ENCODE measurements around the gene SGIP1.

SGIP1 gene

DNA sequence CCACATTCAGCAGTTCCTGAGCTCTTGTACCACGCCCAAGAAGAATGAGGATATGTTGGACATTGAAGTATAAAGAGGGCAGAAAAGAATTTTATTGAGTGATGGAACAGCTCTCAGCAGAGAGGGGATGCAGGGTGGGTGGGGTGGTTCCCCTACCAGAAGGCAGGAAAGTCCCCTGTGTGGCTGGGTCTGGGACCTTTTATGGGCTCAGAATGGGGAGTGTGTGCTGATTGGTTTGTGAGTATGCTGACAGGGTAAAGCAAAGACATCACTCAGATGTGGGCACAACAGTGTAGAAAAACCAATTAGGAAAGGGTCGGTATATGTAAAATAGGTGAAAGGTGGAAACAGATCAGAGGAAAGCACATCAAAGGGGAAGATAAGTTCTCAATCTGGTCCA, 62.2 kb downstream of the SGIP1 start:
- TF ChIP-seq, protein P1, sequence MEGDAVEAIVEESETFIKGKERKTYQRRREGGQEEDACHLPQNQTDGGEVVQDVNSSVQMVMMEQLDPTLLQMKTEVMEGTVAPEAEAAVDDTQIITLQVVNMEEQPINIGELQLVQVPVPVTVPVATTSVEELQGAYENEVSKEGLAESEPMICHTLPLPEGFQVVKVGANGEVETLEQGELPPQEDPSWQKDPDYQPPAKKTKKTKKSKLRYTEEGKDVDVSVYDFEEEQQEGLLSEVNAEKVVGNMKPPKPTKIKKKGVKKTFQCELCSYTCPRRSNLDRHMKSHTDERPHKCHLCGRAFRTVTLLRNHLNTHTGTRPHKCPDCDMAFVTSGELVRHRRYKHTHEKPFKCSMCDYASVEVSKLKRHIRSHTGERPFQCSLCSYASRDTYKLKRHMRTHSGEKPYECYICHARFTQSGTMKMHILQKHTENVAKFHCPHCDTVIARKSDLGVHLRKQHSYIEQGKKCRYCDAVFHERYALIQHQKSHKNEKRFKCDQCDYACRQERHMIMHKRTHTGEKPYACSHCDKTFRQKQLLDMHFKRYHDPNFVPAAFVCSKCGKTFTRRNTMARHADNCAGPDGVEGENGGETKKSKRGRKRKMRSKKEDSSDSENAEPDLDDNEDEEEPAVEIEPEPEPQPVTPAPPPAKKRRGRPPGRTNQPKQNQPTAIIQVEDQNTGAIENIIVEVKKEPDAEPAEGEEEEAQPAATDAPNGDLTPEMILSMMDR (IDR thresholded peaks at IDR 0.05) = no peak

DNA sequence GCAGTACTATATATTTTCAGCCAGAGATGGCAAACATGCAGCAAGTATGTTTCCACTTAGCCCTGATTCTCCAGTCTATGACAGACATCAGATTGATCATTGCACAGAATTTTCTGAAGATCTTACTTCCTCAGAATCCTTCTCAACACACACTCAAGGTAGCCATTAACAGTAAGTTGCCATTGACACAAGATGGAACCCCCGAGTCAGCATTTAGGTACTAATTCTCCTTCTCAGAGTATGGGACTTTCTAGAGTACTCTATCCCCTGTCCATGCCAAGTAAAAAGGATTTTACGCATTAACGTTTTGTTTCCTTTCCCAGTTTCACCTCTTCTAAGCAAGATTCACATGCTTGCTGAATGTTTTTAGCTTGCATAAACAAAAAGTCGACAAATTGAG, 63.5 kb downstream of the SGIP1 start:
- TF ChIP-seq, protein P1 (IDR thresholded peaks at IDR 0.05) = no peak

DNA sequence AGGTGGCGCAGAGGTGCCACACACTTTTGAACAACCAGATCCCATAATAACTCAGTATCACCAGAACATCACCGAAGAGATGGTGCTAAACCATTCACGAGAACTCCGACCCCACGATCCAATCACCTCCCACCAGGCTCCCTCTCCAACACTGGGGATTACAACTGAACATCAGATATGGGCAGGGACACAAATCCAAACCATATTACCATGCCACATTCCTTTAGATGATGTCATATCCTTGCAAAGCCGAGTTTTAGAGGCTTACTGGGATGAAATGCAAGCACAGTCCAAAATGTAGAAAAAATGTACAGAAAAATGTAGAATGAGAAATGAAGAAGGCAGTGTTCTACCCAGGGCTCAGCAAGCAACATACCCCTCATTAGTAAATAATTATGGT, 64.7 kb downstream of the SGIP1 start:
- TF ChIP-seq, protein P1 (IDR thresholded peaks at IDR 0.05) = no peak

DNA sequence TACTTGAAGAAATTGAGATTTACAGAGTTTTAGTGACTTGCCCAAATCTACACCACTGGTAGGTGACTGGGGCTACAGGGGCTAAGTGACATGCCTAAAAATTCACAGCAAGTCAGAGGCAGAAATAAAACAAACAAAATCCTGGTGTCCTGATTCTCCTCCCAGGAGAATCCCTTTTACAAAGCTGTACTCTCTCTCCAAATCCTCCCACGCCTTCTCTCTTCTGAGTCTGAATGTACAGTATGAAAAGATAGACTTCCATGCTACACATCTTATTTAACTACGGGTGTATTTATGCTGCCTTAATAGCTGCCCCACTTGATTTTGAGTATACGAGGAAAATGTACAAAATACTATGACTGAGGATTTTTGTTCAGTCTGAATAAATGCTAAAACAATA, 65.4 kb downstream of the SGIP1 start:
- TF ChIP-seq, protein P1 (IDR thresholded peaks at IDR 0.05) = no peak

DNA sequence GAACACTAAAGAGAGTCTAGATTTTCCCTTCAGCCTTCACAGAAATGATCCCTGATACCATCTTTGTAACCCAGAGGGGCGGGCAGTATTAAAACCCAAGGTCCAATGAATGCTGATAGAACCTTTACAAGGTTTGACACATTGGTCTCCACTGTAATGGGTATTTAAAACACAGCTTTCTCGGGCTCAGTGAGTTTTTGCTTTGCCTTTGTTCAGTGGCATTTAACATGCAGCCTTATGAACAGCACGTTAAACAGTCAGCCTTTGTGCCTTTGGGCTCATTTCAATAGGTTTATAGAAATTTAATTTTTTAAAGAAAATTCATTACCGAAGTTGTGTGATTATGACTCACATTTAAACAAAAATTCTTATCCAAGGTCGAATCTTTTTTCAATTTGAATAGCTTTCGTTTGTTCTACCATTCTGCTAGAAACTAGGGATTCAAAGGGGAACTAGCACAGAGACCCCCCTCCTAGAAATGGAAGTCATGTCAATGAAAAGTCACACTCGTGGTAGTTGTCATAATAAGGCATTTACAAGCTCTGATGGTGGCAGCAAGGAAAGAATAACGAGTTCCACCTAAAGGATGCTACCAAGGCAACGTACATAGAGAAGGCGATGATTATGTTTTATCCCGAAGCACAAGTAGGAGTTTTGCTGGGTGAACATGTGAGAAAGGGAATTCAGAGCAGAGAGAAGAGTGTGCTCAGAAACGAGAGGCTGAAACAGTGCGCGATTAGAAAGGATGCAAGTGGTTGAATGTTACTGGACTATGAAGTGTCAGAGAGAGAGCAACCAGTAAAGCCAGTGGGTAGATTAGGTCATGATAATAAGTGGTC, 66.2 kb downstream of the SGIP1 start:
- TF ChIP-seq, protein P1 (IDR thresholded peaks at IDR 0.05) = no peak

DNA sequence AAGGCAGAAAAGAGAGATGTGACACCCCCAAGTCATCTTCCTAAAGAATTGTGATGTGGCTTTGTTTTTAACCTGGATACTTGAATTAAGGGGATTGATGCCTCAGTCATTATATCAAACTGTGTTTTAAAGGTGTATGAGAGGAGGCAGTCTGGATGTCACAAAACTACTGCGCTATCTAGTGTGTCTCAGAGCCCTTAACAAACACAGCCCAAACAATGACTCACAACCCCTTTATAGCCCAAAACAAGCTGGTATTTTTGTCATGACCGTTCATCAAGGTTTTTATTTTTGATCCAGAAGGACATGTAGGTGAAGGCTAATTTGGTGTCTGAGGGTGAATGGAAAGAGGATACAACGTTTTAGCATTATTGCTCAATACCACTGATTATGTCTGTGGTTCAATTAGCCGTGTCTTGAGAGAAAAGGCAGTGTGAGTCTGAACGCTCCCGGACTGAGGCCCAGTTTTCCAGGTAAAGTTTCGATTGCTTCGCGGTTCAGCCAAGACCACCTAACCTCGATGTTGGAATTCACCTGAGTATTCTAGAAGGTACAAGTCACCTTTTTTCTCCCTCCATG, 71.6 kb downstream of the SGIP1 start:
- TF ChIP-seq, protein P1 (IDR thresholded peaks at IDR 0.05) = no peak

DNA sequence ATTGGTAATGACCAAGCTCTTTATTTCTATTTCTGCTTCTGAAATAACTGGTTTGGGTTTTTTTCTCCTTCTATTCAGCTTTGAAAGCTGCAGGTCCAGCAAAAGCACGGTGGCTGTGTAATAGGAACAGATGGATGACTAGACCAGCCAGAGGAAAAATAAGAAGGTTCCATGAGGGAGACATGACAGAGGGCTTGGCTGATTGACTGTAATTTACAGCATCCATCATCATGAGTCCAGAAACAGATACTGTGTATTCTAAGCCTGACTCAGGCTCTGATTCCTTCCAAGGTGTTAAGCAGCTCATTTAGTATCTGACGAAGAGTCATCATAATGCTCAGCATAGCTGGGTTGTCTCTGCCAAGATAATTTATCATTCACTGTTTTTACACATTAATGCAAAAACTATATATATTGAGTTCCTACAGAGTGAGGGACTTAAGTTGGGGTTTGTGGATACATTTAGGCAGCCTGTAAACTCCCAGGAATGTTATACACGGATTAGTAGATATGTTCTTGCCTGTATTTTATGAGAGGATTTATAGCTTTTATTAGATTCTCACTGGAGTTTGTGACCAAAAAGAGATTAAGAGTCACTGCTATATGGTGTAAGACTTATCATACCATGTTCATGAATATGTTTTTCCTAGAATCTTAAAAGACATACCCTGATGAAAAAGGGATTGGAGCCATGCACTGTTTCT, 72.6 kb downstream of the SGIP1 start:
- TF ChIP-seq, protein P1 (IDR thresholded peaks at IDR 0.05) = no peak
